Globus pallidus (tissue), 1 donor: ENCODE measurements around the gene METTL25.

Experiments
- DNase-seq: peaks from one replicate; pipeline ENCODE4 v3.0.0-alpha.2; 2015; ENCODE audit warnings: low spot score

The METTL25 gene

GRCh38 chr12:82407481-82407880, 49.2 kb downstream of the METTL25 start:
- DNase-seq: no peak

GRCh38 chr12:82408844-82409243, 50.5 kb downstream of the METTL25 start:
- no peak for DNase-seq

- DNase-seq: no peak
These were observed 53.4 kb downstream of the METTL25 start for GRCh38 chr12:82411546-82412230.

GRCh38 chr12:82412246-82412645, 53.9 kb downstream of the METTL25 start:
- DNase-seq: no peak

- DNase-seq: peak; percentile 16
These were observed 55.7 kb downstream of the METTL25 start for GRCh38 chr12:82414044-82414443.

GRCh38 chr12:82414926-82415325, 56.6 kb downstream of the METTL25 start:
- DNase-seq: no peak

GRCh38 chr12:82415402-82415801, 57.1 kb downstream of the METTL25 start:
- no peak for DNase-seq

GRCh38 chr12:82425241-82425640, 66.9 kb downstream of the METTL25 start:
- DNase-seq: no peak

- no peak for DNase-seq
These were observed 67.8 kb downstream of the METTL25 start for GRCh38 chr12:82426081-82426480.

GRCh38 chr12:82426586-82426985, 68.3 kb downstream of the METTL25 start:
- no peak for DNase-seq

- no peak for DNase-seq
These were observed 72.3 kb downstream of the METTL25 start for GRCh38 chr12:82430541-82431145.

- no peak for DNase-seq
These were observed 76.1 kb downstream of the METTL25 start for GRCh38 chr12:82434392-82434911.

- DNase-seq: no peak
These were observed 78.0 kb downstream of the METTL25 start for GRCh38 chr12:82436354-82436753.

- DNase-seq: no peak
These were observed 79.4 kb downstream of the METTL25 start for GRCh38 chr12:82437744-82438143.

GRCh38 chr12:82438356-82438755, 80.0 kb downstream of the METTL25 start:
- DNase-seq: no peak

- DNase-seq: no peak
These were observed 82.6 kb downstream of the METTL25 start for GRCh38 chr12:82440885-82441284.

GRCh38 chr12:82448911-82449578, 90.7 kb downstream of the METTL25 start:
- no peak for DNase-seq

GRCh38 chr12:82456633-82457032, 98.3 kb downstream of the METTL25 start:
- DNase-seq: no peak

GRCh38 chr12:82458101-82458500, 99.8 kb downstream of the METTL25 start:
- DNase-seq: no peak

- no peak for DNase-seq
These were observed 103.1 kb downstream of the METTL25 start for GRCh38 chr12:82461393-82461792.

- no peak for DNase-seq
These were observed 103.5 kb downstream of the METTL25 start for GRCh38 chr12:82461836-82462235.

GRCh38 chr12:82468563-82468962, 110.2 kb downstream of the METTL25 start:
- no peak for DNase-seq

GRCh38 chr12:82470906-82471512, 112.7 kb downstream of the METTL25 start:
- no peak for DNase-seq
